K562 (cell line): Measurements from ENCODE around the gene GTPBP2. TPM values are rescaled to one million over a fixed set of nuclear protein-coding genes. Genes with fewer than 3 reads are reported as not detected.

ENCODE experiments used
- BCOR ChIP-seq: fragments of 450-650 bp; IDR thresholded peaks from 2 replicates; pipeline ENCODE4 v1.6.1; 2016
- BDP1 ChIP-seq: IDR thresholded peaks from 3 replicates; pipeline ENCODE4 v1.6.1; 2011; ENCODE audit not compliant: insufficient read length, insufficient read depth
- BMI1 ChIP-seq: fragments of 150-350 bp; IDR thresholded peaks from 2 replicates; pipeline ENCODE4 v1.6.1; 2014; ENCODE audit warnings: low read length
- CBFA2T3 ChIP-seq: fragments of 450-650 bp; IDR thresholded peaks from 2 replicates; pipeline ENCODE4 v1.6.1; 2017
- CCNT2 ChIP-seq: IDR thresholded peaks from 2 replicates; pipeline ENCODE4 v1.6.1; 2011; ENCODE audit warnings: borderline replicate concordance, low read depth, mild to moderate bottlenecking, moderate library complexity, mixed read lengths, low read length; ENCODE audit not compliant: insufficient read length; ENCODE audit errors: extremely low read depth
- COPS2 ChIP-seq: fragments of 450-650 bp; conservative IDR thresholded peaks from 2 replicates; pipeline ENCODE4 v1.6.1; 2016; ENCODE audit warnings: mild to moderate bottlenecking, moderate library complexity
- FOXM1 ChIP-seq, 2 experiments: fragments of 450-650 bp in 1 of 2; sonication (generic) in 1 of 2; formaldehyde crosslinking in 1 of 2; IDR thresholded peaks; 2 replicates each; pipeline versions ENCODE4 v1.6.1 to v1.9.0; 2017 to 2022; ENCODE audit warnings: low read depth in 2 of 2, mild to moderate bottlenecking in 2 of 2, missing genetic modification reagents in 1 of 2, moderate library complexity in 1 of 2
- HDAC2 ChIP-seq: fragments of 450-650 bp; IDR thresholded peaks from 2 replicates; pipeline ENCODE4 v1.6.1; 2016; ENCODE audit warnings: mild to moderate bottlenecking
- HIVEP1 ChIP-seq: fragments of 250-450 bp; sonication (Bioruptor Pico); IDR thresholded peaks from 2 replicates; pipeline ENCODE4 v1.4.0; 2020; ENCODE audit warnings: mild to moderate bottlenecking
- JUN ChIP-seq, 2 experiments: sonication (generic) in 1 of 2; formaldehyde crosslinking in 1 of 2; IDR thresholded peaks; 2 replicates each; pipeline versions ENCODE4 v1.6.1 to v1.8.0; 2012 to 2022; ENCODE audit warnings: borderline replicate concordance in 2 of 2, mild to moderate bottlenecking in 2 of 2, improper control_type of control experiment in 1 of 2, low read depth in 1 of 2, low read length in 1 of 2, missing genetic modification reagents in 1 of 2
- KDM1A ChIP-seq, 2 experiments: fragments of 450-650 bp; IDR thresholded peaks; 2 replicates each; pipeline ENCODE4 v1.6.1; 2016; ENCODE audit warnings: mild to moderate bottlenecking in 2 of 2
- MAZ ChIP-seq, 2 experiments: fragments of 450-650 bp in 1 of 2; sonication (generic) in 1 of 2; formaldehyde crosslinking; IDR thresholded peaks in 1 of 2; conservative IDR thresholded peaks in 1 of 2; 2 replicates each; pipeline versions ENCODE4 v1.4.0 to v1.5.0; 2020; ENCODE audit warnings: mild to moderate bottlenecking in 1 of 2, missing genetic modification reagents in 1 of 2
- POLR2AphosphoS5 ChIP-seq: IDR thresholded peaks from 2 replicates; pipeline ENCODE4 v1.6.1; 2011; ENCODE audit warnings: mild to moderate bottlenecking, low read depth, low read length, moderate library complexity; ENCODE audit not compliant: control insufficient read depth, insufficient read depth
- SOX6 ChIP-seq: fragments of 450-650 bp; IDR thresholded peaks from 2 replicates; pipeline ENCODE4 v1.6.1; 2014; ENCODE audit warnings: mild to moderate bottlenecking
- SUPT5H ChIP-seq: fragments of 450-650 bp; IDR thresholded peaks from 2 replicates; pipeline ENCODE4 v1.6.1; 2016
- TCF3 ChIP-seq: sonication (generic); formaldehyde crosslinking; IDR thresholded peaks from 2 replicates; pipeline ENCODE4 v1.4.0; 2020; ENCODE audit warnings: mild to moderate bottlenecking, missing genetic modification reagents
- ZNF134 ChIP-seq: fragments of 250-450 bp; sonication (Bioruptor Pico); conservative IDR thresholded peaks from 2 replicates; pipeline ENCODE4 v1.4.0; 2020
- ZNF239 ChIP-seq: fragments of 250-450 bp; sonication (Bioruptor Pico); IDR thresholded peaks from 2 replicates; pipeline ENCODE4 v1.4.0; 2020; ENCODE audit warnings: mild to moderate bottlenecking
- polyA plus RNA-seq, 8 experiments: library from polyadenylated mRNA; depleted of rRNA in 4 of 8; stranded (reverse) in 5 of 8; unstranded in 3 of 8; fragments of >200 nt; fragmentation: Nextera tagmentation in 2 of 8; fragmentation: Illumina TruSeq in 1 of 8; extraction: Ambion mirVana in 2 of 8; extraction: Trizol in 1 of 8; gene quantifications; 2 replicates each; pipeline versions ENCODE4 v1.2.1 to v1.2.3, GENCODE V29; 2011 to 2014; ENCODE audit warnings: inconsistent platforms in 1 of 8, missing spikeins in 1 of 8
- total RNA-seq, 7 experiments: library from RNA; depleted of rRNA in 6 of 7; stranded (reverse); fragments of >200 nt in 6 of 7; fragmentation: Illumina TruSeq in 2 of 7; extraction: Trizol in 2 of 7; gene quantifications; 2 replicates each; pipeline versions ENCODE4 v1.2.1 to v1.2.3, GENCODE V29; 2011 to 2021; ENCODE audit warnings: low replicate concordance in 1 of 7
- TF ChIP-seq, protein P1 (sequence below): fragments of 450-650 bp; formaldehyde crosslinking; IDR thresholded peaks from 2 replicates; pipeline ENCODE4 v1.4.0; 2022; ENCODE audit warnings: missing genetic modification characterization
- TF ChIP-seq, protein P2 (sequence below): fragments of 450-650 bp; conservative IDR thresholded peaks from 2 replicates; pipeline ENCODE4 v1.6.1; 2016; ENCODE audit warnings: missing genetic modification characterization, low read depth, mild to moderate bottlenecking, missing compliant biosample characterization, moderate library complexity
- TF ChIP-seq, protein P3 (sequence below): fragments of 250-450 bp; sonication (Bioruptor Pico); IDR thresholded peaks from 2 replicates; pipeline ENCODE4 v1.5.0; 2021; ENCODE audit warnings: mild to moderate bottlenecking, moderate library complexity

The GTPBP2 gene
- total and polyA plus RNA-seq, 9 of the 15 experiments (the other 6 are each of a cell fraction or from before 2014, with no cell fraction given), result 48.4 to 196 (median 111) TPM

DNA sequence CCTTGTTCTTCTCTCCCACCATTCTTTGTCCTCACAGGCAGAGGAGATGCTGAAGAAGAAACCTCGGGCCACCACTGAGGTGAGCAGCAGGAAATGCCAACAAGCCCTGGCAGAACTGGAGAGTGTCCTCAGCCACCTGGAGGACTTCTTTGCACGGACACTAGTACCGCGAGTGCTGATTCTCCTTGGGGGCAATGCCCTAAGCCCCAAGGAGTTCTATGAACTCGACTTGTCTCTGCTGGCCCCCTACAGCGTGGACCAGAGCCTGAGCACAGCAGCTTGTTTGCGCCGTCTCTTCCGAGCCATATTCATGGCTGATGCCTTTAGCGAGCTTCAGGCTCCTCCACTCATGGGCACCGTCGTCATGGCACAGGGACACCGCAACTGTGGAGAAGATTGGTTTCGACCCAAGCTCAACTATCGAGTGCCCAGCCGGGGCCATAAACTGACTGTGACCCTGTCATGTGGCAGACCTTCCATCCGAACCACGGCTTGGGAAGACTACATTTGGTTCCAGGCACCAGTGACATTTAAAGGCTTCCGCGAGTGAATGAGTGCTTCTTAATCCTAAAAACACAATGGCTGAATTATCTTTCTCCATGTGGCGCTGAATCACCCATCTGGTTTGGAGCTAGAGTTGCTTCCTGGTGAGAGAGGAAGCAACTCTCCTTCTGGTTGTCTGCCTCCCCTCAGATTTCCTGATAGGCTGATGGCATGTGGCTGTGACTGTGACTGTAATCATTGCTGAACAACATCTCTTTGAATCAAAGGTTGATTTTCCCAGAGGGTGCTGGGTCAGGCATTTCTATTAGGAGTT lies 11.1 kb upstream of the GTPBP2 start (continued):
- TF ChIP-seq CBFA2T3, result peak; percentile 92
- TF ChIP-seq HIVEP1 (CRISPR knock-in tag), result 0 out of 2 replicates have a peak, but pooled peaks have one; percentile 43
- TF ChIP-seq COPS2, result no peak
- peak; percentile 18; the same call in 1 of the 2 replicates for TF ChIP-seq SUPT5H
- TF ChIP-seq SOX6, result peak; percentile 86
- TF ChIP-seq, protein P1, sequence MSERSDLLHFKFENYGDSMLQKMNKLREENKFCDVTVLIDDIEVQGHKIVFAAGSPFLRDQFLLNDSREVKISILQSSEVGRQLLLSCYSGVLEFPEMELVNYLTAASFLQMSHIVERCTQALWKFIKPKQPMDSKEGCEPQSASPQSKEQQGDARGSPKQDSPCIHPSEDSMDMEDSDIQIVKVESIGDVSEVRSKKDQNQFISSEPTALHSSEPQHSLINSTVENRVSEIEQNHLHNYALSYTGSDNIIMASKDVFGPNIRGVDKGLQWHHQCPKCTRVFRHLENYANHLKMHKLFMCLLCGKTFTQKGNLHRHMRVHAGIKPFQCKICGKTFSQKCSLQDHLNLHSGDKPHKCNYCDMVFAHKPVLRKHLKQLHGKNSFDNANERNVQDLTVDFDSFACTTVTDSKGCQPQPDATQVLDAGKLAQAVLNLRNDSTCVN (CRISPR knock-in tag), result no peak
- TF ChIP-seq FOXM1 (IDR thresholded peaks at IDR 0.05; ENCODE audit: low read depth), result peak; percentile 47; the same call in 1 of the 2 replicates
- TF ChIP-seq FOXM1 (CRISPR knock-in tag; IDR thresholded peaks at IDR 0.05; ENCODE audit: low read depth), result no peak
- peak; percentile 77 to 80 for TF ChIP-seq KDM1A (IDR thresholded peaks at IDR 0.05)
- no peak for TF ChIP-seq BDP1
- peak; percentile 90 for TF ChIP-seq TCF3
- TF ChIP-seq BCOR, result no peak
- peak; percentile 41 for TF ChIP-seq POLR2AphosphoS5
- TF ChIP-seq, protein P2, sequence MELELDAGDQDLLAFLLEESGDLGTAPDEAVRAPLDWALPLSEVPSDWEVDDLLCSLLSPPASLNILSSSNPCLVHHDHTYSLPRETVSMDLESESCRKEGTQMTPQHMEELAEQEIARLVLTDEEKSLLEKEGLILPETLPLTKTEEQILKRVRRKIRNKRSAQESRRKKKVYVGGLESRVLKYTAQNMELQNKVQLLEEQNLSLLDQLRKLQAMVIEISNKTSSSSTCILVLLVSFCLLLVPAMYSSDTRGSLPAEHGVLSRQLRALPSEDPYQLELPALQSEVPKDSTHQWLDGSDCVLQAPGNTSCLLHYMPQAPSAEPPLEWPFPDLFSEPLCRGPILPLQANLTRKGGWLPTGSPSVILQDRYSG, result peak; percentile 72; the same call in 1 of the 2 replicates
- no peak for TF ChIP-seq BMI1
- no peak for TF ChIP-seq ZNF134 (CRISPR knock-in tag)
- 0 out of 2 replicates have a peak, but pooled peaks have one; percentile 25 for TF ChIP-seq HDAC2
- TF ChIP-seq CCNT2, result peak; percentile 17
- TF ChIP-seq, protein P3, sequence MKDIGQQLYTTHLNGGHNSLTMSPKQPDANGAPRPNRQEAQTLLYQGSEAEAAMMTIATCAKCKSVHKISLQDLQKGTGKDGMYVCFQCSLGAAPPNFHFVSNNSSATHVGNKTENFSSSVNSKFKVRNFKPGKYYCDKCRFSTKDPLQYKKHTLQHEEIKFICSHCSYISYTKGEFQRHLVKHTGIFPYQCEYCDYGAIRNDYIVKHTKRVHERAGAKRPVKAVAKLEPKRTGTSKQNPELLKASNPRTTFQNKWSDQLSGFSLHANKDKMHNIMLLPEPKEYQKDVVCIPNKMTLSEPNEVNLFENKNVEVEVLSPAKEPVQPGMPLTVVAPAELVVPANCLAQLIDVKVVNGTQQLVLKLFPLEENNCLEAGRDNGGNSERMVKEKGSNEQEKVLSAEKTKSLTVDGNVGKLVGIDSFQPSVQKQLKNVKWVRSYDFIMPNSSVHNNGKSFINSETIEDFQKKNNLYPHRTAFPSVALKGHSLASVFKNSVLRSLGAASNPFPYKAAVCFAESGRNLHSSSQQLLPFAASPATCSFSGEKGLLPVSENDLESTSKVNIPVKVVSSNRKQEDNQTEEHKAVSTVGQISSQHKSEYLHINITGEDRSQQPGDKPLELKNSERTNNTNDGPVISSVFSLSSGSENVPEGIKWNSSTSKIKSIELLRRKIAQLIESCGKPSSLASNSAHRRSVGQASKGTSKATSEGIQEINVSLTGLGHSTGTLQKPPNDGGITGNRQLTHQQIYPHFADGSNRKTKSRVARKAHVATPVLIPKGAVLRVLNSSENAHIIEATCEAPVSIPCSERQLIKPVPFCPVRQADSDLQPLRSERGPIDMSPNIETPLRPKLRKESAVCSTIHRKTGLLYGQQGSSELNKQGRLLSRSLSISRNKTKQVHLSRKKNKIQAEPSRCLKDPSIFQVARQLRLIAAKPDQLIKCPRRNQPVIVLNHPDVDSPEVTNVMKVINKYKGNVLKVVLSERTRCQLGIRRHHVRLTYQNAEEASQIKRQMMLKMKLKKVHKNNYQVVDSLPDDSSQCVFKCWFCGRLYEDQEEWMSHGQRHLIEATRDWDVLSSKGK (CRISPR knock-in tag), result no peak
- TF ChIP-seq JUN (IDR thresholded peaks at IDR 0.05; ENCODE audit: borderline replicate concordance, low read depth, low read length), result peak; percentile 66; the same call in 1 of the 2 replicates
- TF ChIP-seq JUN (CRISPR knock-in tag; IDR thresholded peaks at IDR 0.05; ENCODE audit: borderline replicate concordance), result peak; percentile 38; the same call in 1 of the 2 replicates
- TF ChIP-seq MAZ (CRISPR knock-in tag; conservative IDR thresholded peaks at IDR 0.05 in 1 of 2, IDR thresholded peaks at IDR 0.05 in 1 of 2), result no peak
- peak; percentile 42; the same call in 1 of the 2 replicates for TF ChIP-seq ZNF239 (CRISPR knock-in tag)
